22Rv1 (cell line): ENCODE results near the gene ACOX3.
"Not testable (repeated sequence)": the region's sequence is repeated elsewhere in the genome, so short reads cannot be mapped to it uniquely, and the experiment has no call there.

Source experiments
- H3K27ac ChIP-seq: fragments of 450-650 bp; 2 replicates; pipeline ENCODE4 v1.5.1; 2017
- CTCF ChIP-seq: fragments of 450-650 bp; IDR thresholded peaks from 2 replicates; pipeline ENCODE4 v1.5.1; 2017; ENCODE audit warnings: mild to moderate bottlenecking
- ZFX ChIP-seq: fragments of 450-650 bp; IDR thresholded peaks from 2 replicates; pipeline ENCODE4 v1.6.1; 2017; ENCODE audit warnings: antibody characterized with exemption, borderline replicate concordance

Gene ACOX3

GRCh38 chr4:8386731-8387130 lies 53.8 kb downstream of the ACOX3 start:
- TF ChIP-seq CTCF (no peak), ZFX (no peak)

DNA sequence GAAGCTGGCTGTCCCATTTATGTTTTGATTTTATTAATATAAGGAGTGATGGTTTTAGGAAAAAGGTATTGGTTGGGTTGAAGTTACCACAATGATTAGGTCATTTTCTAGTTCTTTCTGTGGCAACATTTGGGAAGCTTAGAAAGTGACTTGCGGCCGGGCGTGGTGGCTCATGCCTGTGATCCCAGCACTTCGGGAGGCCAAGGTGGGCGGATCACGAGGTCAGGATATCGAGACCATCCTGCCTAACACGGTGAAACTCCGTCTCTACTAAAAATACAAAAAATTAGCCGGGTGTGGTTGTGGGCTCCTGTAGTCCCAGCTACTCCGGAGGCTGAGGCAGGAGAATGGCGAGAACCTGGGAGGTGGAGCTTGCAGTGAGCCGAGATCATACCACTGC lies 54.4 kb downstream of the ACOX3 start:
- H3K27ac ChIP-seq = not testable (repeated sequence)

More at GRCh38 chr4:8386731-8387130, 53.8 kb downstream of the ACOX3 start:
- no peak overlapping the region for H3K27ac ChIP-seq

- TF ChIP-seq CTCF (no peak), ZFX (no peak)
Observed at GRCh38 chr4:8385611-8386010, 54.9 kb downstream of the ACOX3 start.

GRCh38 chr4:8385106-8385505 lies 55.4 kb downstream of the ACOX3 start:
- H3K27ac ChIP-seq = no peak overlapping the region
- no peak for TF ChIP-seq ZFX
- no peak for TF ChIP-seq CTCF

More at GRCh38 chr4:8385611-8386010, 54.9 kb downstream of the ACOX3 start:
- no peak overlapping the region for H3K27ac ChIP-seq

DNA sequence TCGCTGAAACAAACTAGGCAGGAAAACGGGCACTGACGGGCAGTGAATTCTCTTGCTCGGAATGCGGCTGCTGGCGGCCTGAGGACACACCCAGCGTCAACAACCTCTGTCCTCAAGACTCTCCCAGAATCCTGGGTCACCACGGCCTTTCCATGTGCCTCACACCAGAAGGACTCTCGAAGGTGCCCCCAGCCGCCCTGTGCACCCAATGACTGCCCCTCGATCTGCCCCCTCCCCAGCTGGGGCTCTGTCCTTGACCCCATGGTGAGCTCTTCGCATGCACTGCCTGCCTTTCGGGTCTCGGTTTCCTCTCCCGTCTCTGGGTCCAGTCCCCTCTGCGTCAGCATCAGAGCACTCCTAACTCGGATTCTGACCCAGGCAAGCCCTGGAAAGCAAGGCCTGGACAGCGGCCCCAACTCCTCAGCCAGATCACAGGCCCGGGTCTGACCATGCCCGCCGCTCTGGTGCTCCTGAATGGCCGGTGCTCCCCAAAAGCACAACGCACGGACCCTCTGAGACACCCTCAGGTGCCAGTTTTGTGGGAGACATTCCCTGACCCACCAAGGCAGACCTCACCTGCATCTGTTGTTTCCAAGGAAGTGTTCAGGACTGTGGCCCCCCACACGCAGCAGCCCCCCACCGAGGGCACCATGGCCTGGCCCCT lies 56.0 kb downstream of the ACOX3 start:
- no peak overlapping the region for H3K27ac ChIP-seq
- TF ChIP-seq CTCF (no peak), ZFX (no peak)

DNA sequence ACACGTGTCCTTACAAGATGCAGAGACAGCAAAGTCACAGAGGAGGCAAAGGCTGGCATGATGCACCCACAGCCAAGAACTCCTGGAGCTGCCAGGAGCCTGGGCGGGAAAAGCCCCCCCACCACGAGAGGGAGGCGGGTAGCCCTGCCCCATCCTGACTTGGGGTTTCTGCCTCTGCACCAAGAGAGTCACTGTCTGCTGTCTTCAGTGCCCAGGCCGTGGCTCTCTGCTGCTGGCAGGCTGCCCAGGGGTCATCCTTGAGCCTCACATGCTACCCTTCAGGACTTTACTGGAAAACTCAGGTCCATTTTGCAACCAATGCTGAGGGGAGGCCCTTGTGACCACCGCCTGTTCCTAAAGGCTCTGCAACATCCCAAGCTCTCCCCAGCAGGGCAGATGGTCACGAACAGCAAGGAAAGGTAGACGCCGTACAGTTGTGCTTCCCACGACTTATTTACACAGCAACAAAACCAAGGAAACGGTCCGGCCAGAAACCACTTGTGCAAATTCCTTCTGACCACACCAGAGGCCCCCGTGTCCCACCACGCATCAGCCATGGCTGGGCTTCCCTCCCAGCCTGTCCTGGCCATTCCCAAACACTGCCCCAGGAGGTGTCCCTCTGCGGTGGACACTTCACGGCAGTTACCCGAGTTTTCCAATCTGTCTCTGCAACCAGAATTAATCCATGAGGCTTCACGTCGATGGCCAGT lies 56.9 kb downstream of the ACOX3 start:
- no peak overlapping the region for H3K27ac ChIP-seq
- TF ChIP-seq ZFX (no peak), CTCF (no peak)

DNA sequence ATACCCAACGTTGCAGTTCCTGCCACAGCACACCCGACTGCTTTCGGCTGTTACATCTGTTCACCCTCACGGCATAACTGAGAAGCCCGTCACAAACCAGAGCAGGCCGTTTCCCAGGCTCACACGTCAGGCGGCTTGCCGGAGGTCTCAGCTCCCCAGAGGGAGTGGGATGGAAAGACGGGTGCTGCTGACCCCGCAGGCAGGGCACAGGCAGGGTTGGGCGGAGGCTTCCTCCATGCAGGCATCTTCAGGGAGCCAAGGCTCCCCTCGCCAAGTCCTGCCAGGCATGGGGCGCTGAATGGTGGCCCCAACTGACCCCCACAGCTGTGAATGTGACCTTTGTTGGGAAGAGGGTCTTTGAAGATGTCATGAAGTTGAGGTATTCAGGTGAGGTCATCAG lies 57.5 kb downstream of the ACOX3 start:
- no peak overlapping the region for H3K27ac ChIP-seq
- TF ChIP-seq CTCF (no peak), ZFX (no peak)
